Psoas muscle (tissue), 8 donors: ENCODE results near the gene ELFN2. TPM values are rescaled to one million over a fixed set of nuclear protein-coding genes. Genes with fewer than 3 reads are reported as not detected.

Experiments used
- ATAC-seq, 4 donors: fragments of 200-7000 bp; cut with Tn5 transposase; one replicate each; pipeline ENCODE4 v1.9.1; 2020; ENCODE audit warnings: moderate library complexity in 3 of 4, mild to moderate bottlenecking in 2 of 4
- DNase-seq, 2 donors: peaks; one replicate each; pipeline ENCODE4 v3.0.0-alpha.2; 2020
- H3K27ac ChIP-seq: fragments of 200-600 bp; one replicate; pipeline ENCODE4 v1.8.0; 2022
- H3K27me3 ChIP-seq, 3 donors: fragments of 200-600 bp in 1 of 3; one replicate each; pipeline versions ENCODE4 v1.6.1 to v1.8.0; 2013 to 2022; ENCODE audit warnings: low read length in 2 of 3, mild to moderate bottlenecking in 2 of 3, moderate library complexity in 1 of 3; ENCODE audit not compliant: insufficient read depth in 3 of 3
- H3K36me3 ChIP-seq, 2 donors: fragments of 200-600 bp in 1 of 2; one replicate each; pipeline versions ENCODE4 v1.6.1 to v1.8.0; 2013 to 2022; ENCODE audit warnings: low read depth in 1 of 2, mild to moderate bottlenecking in 1 of 2, moderate library complexity in 1 of 2; ENCODE audit not compliant: insufficient read depth in 1 of 2
- H3K4me1 ChIP-seq: fragments of 200-600 bp; one replicate; pipeline ENCODE4 v1.8.0; 2022
- H3K4me3 ChIP-seq: fragments of 200-600 bp; one replicate; pipeline ENCODE4 v1.8.0; 2022; ENCODE audit warnings: mild to moderate bottlenecking
- H3K9me3 ChIP-seq: fragments of 200-600 bp; one replicate; pipeline ENCODE4 v1.8.0; 2022
- WGBS, 3 donors: extraction: QIAGEN DNeasy Blood & Tissue Kit; methylation state at CpG; one replicate each; pipeline versions ENCODE4 v1.1.6 to v1.1.7; 2013; 5-methylcytosine and 5-hydroxymethylcytosine counted together
- intact Hi-C, 2 donors: fragments of 100-400 bp; cut with DNase I; formaldehyde crosslinking; loops; one replicate each; pipeline versions ENCODE4 v1.11.0 to v1.14.2; 2022
- polyA plus RNA-seq, 3 donors: library from polyadenylated mRNA; stranded (reverse); fragments of 200-250 nt; gene quantifications; one replicate each; pipeline ENCODE4 v1.2.3, GENCODE V29; 2013
- total RNA-seq, 4 donors: library from RNA; stranded (reverse); fragmentation: NEBNext Ultra II Directional in 2 of 4; extraction: Animal tissue kit (Norgen Biotek cat#: 25700) in 2 of 4; gene quantifications; one replicate each; pipeline versions ENCODE4 v1.2.1 to v1.2.4, GENCODE V29; 2021 to 2023
- TF ChIP-seq, protein P1 (sequence below): fragments of 200-600 bp; IDR thresholded peaks from one replicate; pipeline ENCODE4 v1.8.0; 2022; ENCODE audit warnings: antibody characterized with exemption
- donor health status: healthy with polysubstance abuse.
- donor health status: DM: no; HTN: no; CAD: no; lungs with moderate emphysema.
- donor health status: Bipolar disorder and iron deficiency.
- donor health status: healthy.
- donor health status: DM: yes; HTN: yes; CAD: no.
- donor health status: DM: no; HTN: no; CAD: no.
- donor health status: DM: no; HTN: no; CAD: no.
- donor health status: DM: yes; HTN: yes; CAD: no.

ELFN2 gene
- total and polyA plus RNA-seq, 7 donors: 0.01 to 0.05 (median 0.01) TPM; not detected in 4

GRCh38 chr22:37412495-37413250, 14.6 kb downstream of the ELFN2 start:
- TF ChIP-seq, protein P1, sequence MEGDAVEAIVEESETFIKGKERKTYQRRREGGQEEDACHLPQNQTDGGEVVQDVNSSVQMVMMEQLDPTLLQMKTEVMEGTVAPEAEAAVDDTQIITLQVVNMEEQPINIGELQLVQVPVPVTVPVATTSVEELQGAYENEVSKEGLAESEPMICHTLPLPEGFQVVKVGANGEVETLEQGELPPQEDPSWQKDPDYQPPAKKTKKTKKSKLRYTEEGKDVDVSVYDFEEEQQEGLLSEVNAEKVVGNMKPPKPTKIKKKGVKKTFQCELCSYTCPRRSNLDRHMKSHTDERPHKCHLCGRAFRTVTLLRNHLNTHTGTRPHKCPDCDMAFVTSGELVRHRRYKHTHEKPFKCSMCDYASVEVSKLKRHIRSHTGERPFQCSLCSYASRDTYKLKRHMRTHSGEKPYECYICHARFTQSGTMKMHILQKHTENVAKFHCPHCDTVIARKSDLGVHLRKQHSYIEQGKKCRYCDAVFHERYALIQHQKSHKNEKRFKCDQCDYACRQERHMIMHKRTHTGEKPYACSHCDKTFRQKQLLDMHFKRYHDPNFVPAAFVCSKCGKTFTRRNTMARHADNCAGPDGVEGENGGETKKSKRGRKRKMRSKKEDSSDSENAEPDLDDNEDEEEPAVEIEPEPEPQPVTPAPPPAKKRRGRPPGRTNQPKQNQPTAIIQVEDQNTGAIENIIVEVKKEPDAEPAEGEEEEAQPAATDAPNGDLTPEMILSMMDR: no peak
- Histone ChIP-seq H3K4me1 (no peaks in the 10 kb centered on the region), H3K4me3 (no peak overlapping the region), H3K27me3 (peaks cover 3 to 51% (median 13%) of the 10 kb centered on the region in 3 donors), H3K36me3 (no peaks in the 10 kb centered on the region), H3K9me3 (no peaks in the 10 kb centered on the region), H3K27ac (no peak overlapping the region)
- intact Hi-C loops: no loop called here
- no peak for ATAC-seq
- DNase-seq: no peak
- 71 to 77% (median 73%) methylated on average over 16 of the region's 16 CpGs for WGBS, 3 donors

GRCh38 chr22:37411655-37412054, 15.6 kb downstream of the ELFN2 start:
- Histone ChIP-seq H3K9me3 (no peaks in the 10 kb centered on the region), H3K4me3 (no peak overlapping the region), H3K36me3 (no peaks in the 10 kb centered on the region), H3K27me3 (peaks cover 3 to 53% (median 12%) of the 10 kb centered on the region in 3 donors), H3K4me1 (no peaks in the 10 kb centered on the region), H3K27ac (no peak overlapping the region)
- WGBS, 3 donors: 77 to 86% (median 82%) methylated on average over 4 of the region's 4 CpGs
- intact Hi-C loops: no loop called here
- TF ChIP-seq, protein P1: no peak
- DNase-seq: no peak
- no peak for ATAC-seq

DNA sequence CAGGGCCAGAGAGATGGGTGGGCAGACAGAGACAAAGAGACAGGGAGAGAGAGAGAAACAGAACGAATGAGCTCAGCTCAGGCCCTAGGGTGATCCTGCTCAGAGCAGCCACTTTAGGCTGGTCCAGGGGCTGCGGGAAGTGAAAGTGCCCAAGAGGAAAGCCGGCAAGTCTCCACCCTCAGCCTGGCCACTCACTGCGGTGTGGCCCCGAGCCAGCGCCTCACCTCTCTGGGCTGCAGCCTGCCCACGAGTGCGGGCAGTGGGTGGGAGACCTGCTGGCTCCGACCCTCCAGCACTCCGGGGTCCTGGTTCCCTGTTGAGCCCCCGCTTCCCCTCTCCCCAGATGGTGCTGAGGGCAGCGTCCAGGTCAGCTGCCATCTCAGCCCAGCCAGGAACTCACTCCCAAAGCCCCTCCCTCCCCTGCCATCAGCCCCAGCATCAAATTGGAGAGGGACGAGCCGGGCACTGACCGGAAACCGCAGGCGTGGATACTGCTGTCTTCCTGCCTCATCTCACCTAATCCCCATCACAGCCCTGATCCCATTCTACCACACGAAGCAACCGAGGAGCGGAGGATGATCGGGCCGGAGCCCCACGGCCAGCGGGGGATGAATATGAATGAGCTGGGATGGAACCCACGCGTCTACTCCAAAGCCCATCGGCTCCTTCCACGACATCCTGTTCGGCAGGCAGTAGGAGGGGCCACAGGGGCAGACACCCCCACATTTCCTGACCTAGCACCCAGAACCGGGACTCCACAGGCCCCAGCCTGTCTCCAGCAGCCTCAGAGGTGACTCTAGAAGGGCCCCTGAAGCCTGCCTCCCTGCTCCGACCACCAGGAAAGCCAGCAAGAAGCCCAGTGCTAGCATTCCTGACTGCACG, 16.9 kb downstream of the ELFN2 start:
- intact Hi-C loops: no loop called here
- H3K27me3 ChIP-seq: peaks cover 3 to 56% (median 9%) of the 10 kb centered on the region in 3 donors

GRCh38 chr22:37409459-37410050, 17.7 kb downstream of the ELFN2 start:
- DNase-seq: no peak
- intact Hi-C loops: no loop called here
- H3K4me1 ChIP-seq: no peaks in the 10 kb centered on the region
- peaks cover 3 to 58% (median 9%) of the 10 kb centered on the region in 3 donors for H3K27me3 ChIP-seq
- no peaks in the 10 kb centered on the region for H3K9me3 ChIP-seq
- 75 to 79% (median 77%) methylated on average over 13 of the region's 13 CpGs for WGBS, 3 donors
- no peaks in the 10 kb centered on the region for H3K36me3 ChIP-seq
- H3K4me3 ChIP-seq: no peak overlapping the region
- no peak for ATAC-seq
- no peak overlapping the region for H3K27ac ChIP-seq
- TF ChIP-seq, protein P1: no peak

More for the DNA sequence above, 16.9 kb downstream of the ELFN2 start:
- TF ChIP-seq, protein P1: no peak
- DNase-seq (no peak), ATAC-seq (no peak)
- no peak overlapping the region for H3K4me3 ChIP-seq
- no peaks in the 10 kb centered on the region for H3K4me1 ChIP-seq
- no peaks in the 10 kb centered on the region for H3K36me3 ChIP-seq
- WGBS, 3 donors: 41 to 46% (median 41%) methylated on average over 32 of the region's 32 CpGs
- no peak overlapping the region for H3K27ac ChIP-seq
- H3K9me3 ChIP-seq: no peaks in the 10 kb centered on the region
